ENCODE results near the gene PLA2G12A. TPM values are rescaled to one million over a fixed set of nuclear protein-coding genes. Genes with fewer than 3 reads are reported as not detected.

The PLA2G12A gene
- total and polyA plus RNA-seq, 9 of the 15 experiments (the other 6 are each of a cell fraction or from before 2014, with no cell fraction given), result 24.2 to 226 (median 80.5) TPM

DNA sequence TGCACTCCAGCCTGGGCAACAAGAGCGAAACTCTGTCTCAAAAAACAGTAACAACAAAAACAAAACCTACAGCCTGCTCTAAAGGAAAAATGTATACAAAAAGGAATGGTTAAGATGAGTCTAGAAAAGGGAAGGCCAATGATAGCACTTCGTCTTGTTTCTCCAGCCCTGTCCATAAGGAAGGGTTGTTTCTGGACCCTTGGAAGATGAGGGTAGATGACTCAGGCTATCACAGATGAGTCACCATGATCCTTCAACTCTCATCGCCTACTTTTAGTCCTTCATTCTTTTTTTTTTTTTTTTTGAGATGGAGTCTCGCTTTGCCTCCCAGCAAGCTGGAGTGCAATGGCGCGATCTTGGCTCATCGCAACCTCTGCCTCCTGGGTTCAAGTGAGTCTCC is 8.8 kb downstream of the PLA2G12A start (continued):
- TF ChIP-seq ZNF740 (CRISPR knock-in tag; IDR thresholded peaks at IDR 0.05), result no peak
- TF ChIP-seq ZNF740 (tag; IDR thresholded peaks at IDR 0.05), result no peak
- TF ChIP-seq ATF2 (CRISPR knock-in tag; IDR thresholded peaks at IDR 0.05), result no peak
- TF ChIP-seq, protein P1, sequence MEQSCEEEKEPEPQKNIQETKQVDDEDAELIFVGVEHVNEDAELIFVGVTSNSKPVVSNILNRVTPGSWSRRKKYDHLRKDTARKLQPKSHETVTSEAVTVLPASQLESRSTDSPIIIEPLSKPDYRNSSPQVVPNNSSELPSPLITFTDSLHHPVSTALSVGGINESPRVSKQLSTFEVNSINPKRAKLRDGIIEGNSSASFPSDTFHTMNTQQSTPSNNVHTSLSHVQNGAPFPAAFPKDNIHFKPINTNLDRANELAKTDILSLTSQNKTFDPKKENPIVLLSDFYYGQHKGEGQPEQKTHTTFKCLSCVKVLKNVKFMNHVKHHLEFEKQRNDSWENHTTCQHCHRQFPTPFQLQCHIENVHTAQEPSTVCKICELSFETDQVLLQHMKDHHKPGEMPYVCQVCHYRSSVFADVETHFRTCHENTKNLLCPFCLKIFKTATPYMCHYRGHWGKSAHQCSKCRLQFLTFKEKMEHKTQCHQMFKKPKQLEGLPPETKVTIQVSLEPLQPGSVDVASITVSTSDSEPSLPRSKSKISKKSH (CRISPR knock-in tag; IDR thresholded peaks at IDR 0.05), result no peak
- TF ChIP-seq SMARCE1 (IDR thresholded peaks at IDR 0.05), result peak; percentile 82
- no peak for TF ChIP-seq MYC (IDR thresholded peaks at IDR 0.05; ENCODE audit: low read depth, low read length)
- no peak for TF ChIP-seq MYC (CRISPR knock-in tag; IDR thresholded peaks at IDR 0.05; ENCODE audit: borderline replicate concordance, low read depth)
- 0 out of 2 replicates have a peak, but pooled peaks have one; percentile 11 for TF ChIP-seq CREM (IDR thresholded peaks at IDR 0.05; ENCODE audit: low read depth)
- TF ChIP-seq RBM25 (IDR thresholded peaks at IDR 0.05; ENCODE audit: low read depth, low read length, severe bottlenecking), result peak; percentile 7
- no peak for TF ChIP-seq ZNF77 (CRISPR knock-in tag; IDR thresholded peaks at IDR 0.05)
- TF ChIP-seq ZNF764 (CRISPR knock-in tag; IDR thresholded peaks at IDR 0.05; ENCODE audit: low read depth), result no peak
- TF ChIP-seq BRF1 (IDR thresholded peaks at IDR 0.05; ENCODE audit: borderline replicate concordance, extremely low read depth, insufficient read length), result no peak
- TF ChIP-seq POLR2B (IDR thresholded peaks at IDR 0.05; ENCODE audit: low read depth, partially characterized antibody), result no peak
- no peak for TF ChIP-seq ZNF561 (CRISPR knock-in tag; conservative IDR thresholded peaks at IDR 0.05)
- TF ChIP-seq CBFA2T2 (conservative IDR thresholded peaks at IDR 0.05), result no peak
- TF ChIP-seq ZNF444 (CRISPR knock-in tag; IDR thresholded peaks at IDR 0.05), result no peak
- peak; percentile 15; the same call in 1 of the 2 replicates for TF ChIP-seq MAFF (IDR thresholded peaks at IDR 0.05; ENCODE audit: low read length)
- no peak for TF ChIP-seq PREB (CRISPR knock-in tag; IDR thresholded peaks at IDR 0.05)
- TF ChIP-seq THAP7 (CRISPR knock-in tag; IDR thresholded peaks at IDR 0.05), result no peak
- no peak for TF ChIP-seq ETV5 (CRISPR knock-in tag; IDR thresholded peaks at IDR 0.05; ENCODE audit: low read depth)
- peak; percentile 74 for TF ChIP-seq NFE2 (IDR thresholded peaks at IDR 0.05; ENCODE audit: low read depth)
- TF ChIP-seq ARHGAP35 (IDR thresholded peaks at IDR 0.05; ENCODE audit: partially characterized antibody), result no peak
- TF ChIP-seq ZC3H11A (IDR thresholded peaks at IDR 0.05; ENCODE audit: low read depth, low read length), result no peak
- no peak for TF ChIP-seq MEIS2 (IDR thresholded peaks at IDR 0.05; ENCODE audit: partially characterized antibody)

All from K562 (cell line).